K562 (cell line): ENCODE data around the gene UQCR11. TPM values are rescaled to one million over a fixed set of nuclear protein-coding genes. Genes with fewer than 3 reads are reported as not detected.

Experiments used
- BDP1 ChIP-seq: IDR thresholded peaks from 3 replicates; pipeline ENCODE4 v1.6.1; 2011; ENCODE audit not compliant: insufficient read length, insufficient read depth
- DLX4 ChIP-seq: fragments of 250-450 bp; sonication (Bioruptor Pico); IDR thresholded peaks from 2 replicates; pipeline ENCODE4 v1.6.1; 2021; ENCODE audit warnings: mild to moderate bottlenecking
- ESRRB ChIP-seq: fragments of 250-450 bp; sonication (Bioruptor Pico); IDR thresholded peaks from 2 replicates; pipeline ENCODE4 v1.5.0; 2020; ENCODE audit warnings: mild to moderate bottlenecking, moderate library complexity, borderline replicate concordance
- FOXM1 ChIP-seq, 2 experiments: fragments of 450-650 bp in 1 of 2; sonication (generic) in 1 of 2; formaldehyde crosslinking in 1 of 2; IDR thresholded peaks; 2 replicates each; pipeline versions ENCODE4 v1.6.1 to v1.9.0; 2017 to 2022; ENCODE audit warnings: low read depth in 2 of 2, mild to moderate bottlenecking in 2 of 2, missing genetic modification reagents in 1 of 2, moderate library complexity in 1 of 2
- GATA2 ChIP-seq: sonication (generic); formaldehyde crosslinking; IDR thresholded peaks from 2 replicates; pipeline ENCODE4 v1.4.0; 2020; ENCODE audit warnings: mild to moderate bottlenecking, missing genetic modification reagents
- KDM4B ChIP-seq, 2 experiments: fragments of 450-650 bp in 1 of 2; sonication (generic) in 1 of 2; IDR thresholded peaks; 2 replicates each; pipeline ENCODE4 v1.6.1; 2016 to 2017; ENCODE audit warnings: borderline replicate concordance in 2 of 2, antibody characterized with exemption in 1 of 2, low read depth in 1 of 2, mild to moderate bottlenecking in 1 of 2
- PRDM10 ChIP-seq: fragments of 450-650 bp; IDR thresholded peaks from 2 replicates; pipeline ENCODE4 v1.6.1; 2018; ENCODE audit not compliant: partially characterized antibody
- RAD21 ChIP-seq, 2 experiments: fragments of 250-450 bp in 1 of 2; fragments of 450-650 bp in 1 of 2; sonication (Bioruptor Pico) in 1 of 2; formaldehyde crosslinking in 1 of 2; IDR thresholded peaks in 1 of 2; conservative IDR thresholded peaks in 1 of 2; 2 replicates each; pipeline versions ENCODE4 v1.4.0 to v1.8.0; 2020 to 2022; ENCODE audit warnings: mild to moderate bottlenecking in 2 of 2, moderate library complexity in 1 of 2
- RAD51 ChIP-seq: fragments of 450-650 bp; IDR thresholded peaks from 2 replicates; pipeline ENCODE4 v1.7.1; 2016; ENCODE audit warnings: low read depth, mild to moderate bottlenecking, borderline replicate concordance
- RBBP5 ChIP-seq: fragments of 200-600 bp; sonication (generic); IDR thresholded peaks from 2 replicates; pipeline ENCODE4 v1.6.1; 2012; ENCODE audit warnings: borderline replicate concordance, mild to moderate bottlenecking, low read length, control low read depth, inconsistent platforms; ENCODE audit not compliant: insufficient read depth, poor library complexity, severe bottlenecking
- TRIM28 ChIP-seq: fragments of 450-650 bp; IDR thresholded peaks from 2 replicates; pipeline ENCODE4 v1.6.1; 2017
- ZNF395 ChIP-seq: fragments of 200-800 bp; sonication (Bioruptor generic); IDR thresholded peaks from 2 replicates; pipeline ENCODE4 v1.6.1; 2017; ENCODE audit warnings: missing genetic modification characterization, missing compliant biosample characterization
- ZNF444 ChIP-seq: fragments of 250-450 bp; sonication (Bioruptor Pico); IDR thresholded peaks from 2 replicates; pipeline ENCODE4 v1.4.0; 2020; ENCODE audit warnings: mild to moderate bottlenecking, moderate library complexity
- ZNF778 ChIP-seq: fragments of 450-650 bp; formaldehyde crosslinking; IDR thresholded peaks from 2 replicates; pipeline ENCODE4 v1.4.0; 2020; ENCODE audit warnings: mild to moderate bottlenecking, moderate library complexity
- ZSCAN32 ChIP-seq: fragments of 450-650 bp; formaldehyde crosslinking; IDR thresholded peaks from 2 replicates; pipeline ENCODE4 v1.4.0; 2020; ENCODE audit warnings: mild to moderate bottlenecking, moderate library complexity
- polyA plus RNA-seq, 8 experiments: library from polyadenylated mRNA; depleted of rRNA in 4 of 8; stranded (reverse) in 5 of 8; unstranded in 3 of 8; fragments of >200 nt; fragmentation: Nextera tagmentation in 2 of 8; fragmentation: Illumina TruSeq in 1 of 8; extraction: Ambion mirVana in 2 of 8; extraction: Trizol in 1 of 8; gene quantifications; 2 replicates each; pipeline versions ENCODE4 v1.2.1 to v1.2.3, GENCODE V29; 2011 to 2014; ENCODE audit warnings: inconsistent platforms in 1 of 8, missing spikeins in 1 of 8
- total RNA-seq, 7 experiments: library from RNA; depleted of rRNA in 6 of 7; stranded (reverse); fragments of >200 nt in 6 of 7; fragmentation: Illumina TruSeq in 2 of 7; extraction: Trizol in 2 of 7; gene quantifications; 2 replicates each; pipeline versions ENCODE4 v1.2.1 to v1.2.3, GENCODE V29; 2011 to 2021; ENCODE audit warnings: low replicate concordance in 1 of 7
- TF ChIP-seq, protein P1 (sequence below): fragments of 450-650 bp; formaldehyde crosslinking; IDR thresholded peaks from 2 replicates; pipeline ENCODE4 v1.4.0; 2022; ENCODE audit warnings: missing genetic modification characterization
- TF ChIP-seq, protein P2 (sequence below): sonication (generic); formaldehyde crosslinking; IDR thresholded peaks from 2 replicates; pipeline ENCODE4 v1.8.1; 2023; ENCODE audit warnings: mild to moderate bottlenecking, missing genetic modification reagents, moderate library complexity

Gene UQCR11
- total and polyA plus RNA-seq, 9 of the 15 experiments (the other 6 are each of a cell fraction or from before 2014, with no cell fraction given): 57.6 to 394 (median 259) TPM

DNA sequence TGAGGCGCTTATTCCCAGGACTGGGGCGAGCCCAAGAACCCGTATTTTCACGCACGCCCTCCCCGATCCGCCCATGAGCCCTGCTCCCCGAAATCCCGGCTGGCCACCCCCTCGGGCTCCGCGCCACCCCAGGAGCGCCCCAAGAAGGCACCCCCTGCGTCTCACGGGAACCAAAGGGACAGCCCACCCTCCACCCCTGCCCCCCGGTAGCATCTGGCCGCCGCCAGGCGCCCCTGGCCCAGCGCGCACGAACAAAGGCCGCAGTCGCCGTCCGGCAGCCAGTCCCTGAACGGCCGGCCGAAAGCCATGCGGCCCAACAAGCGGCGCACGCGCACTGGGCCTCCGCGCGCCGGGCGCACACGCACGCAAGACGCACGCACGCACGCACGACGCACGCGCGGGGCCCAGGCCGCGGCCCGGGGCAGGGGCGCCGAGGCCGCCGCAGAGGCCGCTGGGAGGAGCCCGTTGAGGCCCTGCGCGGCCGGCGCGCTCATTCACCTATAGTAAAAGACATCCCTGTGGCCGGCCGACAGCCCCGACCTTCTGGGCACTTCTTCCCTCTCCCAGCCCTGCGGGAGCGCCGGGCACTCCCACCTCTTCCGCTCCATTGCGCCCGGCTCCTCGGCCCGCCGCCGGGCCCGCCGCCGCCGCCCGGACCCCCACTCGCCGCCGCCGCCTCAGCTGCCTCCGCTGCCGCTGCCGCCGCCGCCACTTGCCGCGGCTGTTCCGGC lies 13.1 kb downstream of the UQCR11 start (continued):
- TF ChIP-seq FOXM1 (IDR thresholded peaks at IDR 0.05; ENCODE audit: low read depth) (no peak), FOXM1 (CRISPR knock-in tag; IDR thresholded peaks at IDR 0.05; ENCODE audit: low read depth) (no peak), TRIM28 (no peak), ZNF778 (CRISPR knock-in tag) (no peak), PRDM10 (no peak), KDM4B (IDR thresholded peaks at IDR 0.05; ENCODE audit: borderline replicate concordance in 2 of 2, low read depth in 1 of 2) (no peak), RAD21 (CRISPR knock-in tag; conservative IDR thresholded peaks at IDR 0.05 in 1 of 2, IDR thresholded peaks at IDR 0.05 in 1 of 2) (no peak), RAD51 (no peak), ZSCAN32 (CRISPR knock-in tag) (no peak), RBBP5 (peak; percentile 56), BDP1 (no peak), ZNF444 (CRISPR knock-in tag) (0 out of 2 replicates have a peak, but pooled peaks have one; percentile 38), ZNF395 (CRISPR knock-in tag) (peak; percentile 29; the same call in 1 of the 2 replicates), GATA2 (CRISPR knock-in tag) (no peak), ESRRB (CRISPR knock-in tag) (no peak), DLX4 (CRISPR knock-in tag) (no peak)
- TF ChIP-seq, protein P1, sequence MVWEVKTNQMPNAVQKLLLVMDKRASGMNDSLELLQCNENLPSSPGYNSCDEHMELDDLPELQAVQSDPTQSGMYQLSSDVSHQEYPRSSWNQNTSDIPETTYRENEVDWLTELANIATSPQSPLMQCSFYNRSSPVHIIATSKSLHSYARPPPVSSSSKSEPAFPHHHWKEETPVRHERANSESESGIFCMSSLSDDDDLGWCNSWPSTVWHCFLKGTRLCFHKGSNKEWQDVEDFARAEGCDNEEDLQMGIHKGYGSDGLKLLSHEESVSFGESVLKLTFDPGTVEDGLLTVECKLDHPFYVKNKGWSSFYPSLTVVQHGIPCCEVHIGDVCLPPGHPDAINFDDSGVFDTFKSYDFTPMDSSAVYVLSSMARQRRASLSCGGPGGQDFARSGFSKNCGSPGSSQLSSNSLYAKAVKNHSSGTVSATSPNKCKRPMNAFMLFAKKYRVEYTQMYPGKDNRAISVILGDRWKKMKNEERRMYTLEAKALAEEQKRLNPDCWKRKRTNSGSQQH (CRISPR knock-in tag): peak; percentile 75; the same call in 1 of the 2 replicates
- TF ChIP-seq, protein P2, sequence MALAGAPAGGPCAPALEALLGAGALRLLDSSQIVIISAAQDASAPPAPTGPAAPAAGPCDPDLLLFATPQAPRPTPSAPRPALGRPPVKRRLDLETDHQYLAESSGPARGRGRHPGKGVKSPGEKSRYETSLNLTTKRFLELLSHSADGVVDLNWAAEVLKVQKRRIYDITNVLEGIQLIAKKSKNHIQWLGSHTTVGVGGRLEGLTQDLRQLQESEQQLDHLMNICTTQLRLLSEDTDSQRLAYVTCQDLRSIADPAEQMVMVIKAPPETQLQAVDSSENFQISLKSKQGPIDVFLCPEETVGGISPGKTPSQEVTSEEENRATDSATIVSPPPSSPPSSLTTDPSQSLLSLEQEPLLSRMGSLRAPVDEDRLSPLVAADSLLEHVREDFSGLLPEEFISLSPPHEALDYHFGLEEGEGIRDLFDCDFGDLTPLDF: no peak
